ENCODE measurements around the gene CLTC. TPM values are rescaled to one million over a fixed set of nuclear protein-coding genes. Genes with fewer than 3 reads are reported as not detected.
A peak's percentile ranks its signal among the peaks of the same experiment; 100 is the strongest.
"Not testable (repeated sequence)": the region's sequence is repeated elsewhere in the genome, so short reads cannot be mapped to it uniquely, and the experiment has no call there.

The CLTC gene
- 236 TPM for total RNA-seq

DNA sequence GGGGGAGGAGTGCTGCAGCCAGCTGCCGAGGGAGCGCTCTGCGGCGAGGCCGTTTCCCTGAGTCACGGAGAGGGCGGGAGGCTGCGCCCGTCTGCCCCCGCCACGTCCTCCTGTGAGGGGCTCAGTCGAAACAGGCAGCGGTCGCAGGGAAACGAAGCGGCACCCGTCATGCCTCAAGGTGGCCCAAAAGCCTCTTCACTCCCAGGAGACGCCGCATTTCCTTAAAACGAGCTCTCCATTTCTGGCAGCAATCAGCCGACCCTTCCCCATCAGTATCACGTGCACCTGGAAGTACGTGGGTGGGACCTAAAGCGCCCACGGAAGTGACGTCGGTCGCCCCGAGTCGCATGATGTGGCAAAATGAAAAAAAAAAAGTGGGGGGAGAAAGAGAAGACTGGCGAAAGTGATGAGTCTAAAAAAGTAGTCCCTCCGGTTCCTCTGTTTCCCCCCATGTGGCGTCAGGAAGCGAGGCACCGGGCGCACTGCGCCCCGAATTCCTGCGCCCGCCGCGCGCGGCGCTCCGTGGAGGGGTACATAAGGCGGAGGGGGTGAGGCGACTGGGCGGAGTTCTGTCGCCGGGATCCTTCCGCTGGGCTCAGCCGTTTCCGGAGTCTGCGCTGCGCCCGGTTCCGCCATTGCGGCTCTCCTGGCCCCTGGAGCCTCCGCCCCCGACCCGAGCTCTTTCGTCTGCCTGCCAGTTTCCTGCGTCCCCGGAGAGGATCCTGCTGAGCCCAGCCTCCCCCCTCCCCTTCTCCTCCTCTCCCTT, at the start of gene CLTC:
Gene CLTC, plus strand, starts transcription at position 598 of the 766 bp plus-strand sequence. CDS start 237 bp downstream, outside the sequence.
- Histone ChIP-seq H3K4me3 (ENCODE audit: low read length in 3 of 3) (peak within 1 kb of the TSS; percentile 92 to 98 (median 96)), H3K27ac (ENCODE audit: low read depth, low read length) (peak within 1 kb of the TSS; percentile 100), H3K9me3 (ENCODE audit: control insufficient read depth in 3 of 3, low read length in 3 of 3) (no peaks in the 10 kb centered on the region), H3K4me1 (ENCODE audit: control insufficient read depth in 3 of 3, insufficient read depth in 3 of 3, low read length in 3 of 3) (peaks cover 17 to 24% (median 20%) of the 10 kb centered on the region in 3 donors), H3K9ac (ENCODE audit: low read depth in 1 of 3, low read length in 3 of 3) (peak within 1 kb of the TSS; percentile 99), H3K27me3 (ENCODE audit: control insufficient read depth in 3 of 3, insufficient read depth in 3 of 3, low read length in 3 of 3) (no peaks in the 10 kb centered on the region), H3K36me3 (ENCODE audit: control insufficient read depth in 3 of 3, insufficient read depth in 3 of 3, low read length in 3 of 3) (no peaks in the 10 kb centered on the region)

DNA sequence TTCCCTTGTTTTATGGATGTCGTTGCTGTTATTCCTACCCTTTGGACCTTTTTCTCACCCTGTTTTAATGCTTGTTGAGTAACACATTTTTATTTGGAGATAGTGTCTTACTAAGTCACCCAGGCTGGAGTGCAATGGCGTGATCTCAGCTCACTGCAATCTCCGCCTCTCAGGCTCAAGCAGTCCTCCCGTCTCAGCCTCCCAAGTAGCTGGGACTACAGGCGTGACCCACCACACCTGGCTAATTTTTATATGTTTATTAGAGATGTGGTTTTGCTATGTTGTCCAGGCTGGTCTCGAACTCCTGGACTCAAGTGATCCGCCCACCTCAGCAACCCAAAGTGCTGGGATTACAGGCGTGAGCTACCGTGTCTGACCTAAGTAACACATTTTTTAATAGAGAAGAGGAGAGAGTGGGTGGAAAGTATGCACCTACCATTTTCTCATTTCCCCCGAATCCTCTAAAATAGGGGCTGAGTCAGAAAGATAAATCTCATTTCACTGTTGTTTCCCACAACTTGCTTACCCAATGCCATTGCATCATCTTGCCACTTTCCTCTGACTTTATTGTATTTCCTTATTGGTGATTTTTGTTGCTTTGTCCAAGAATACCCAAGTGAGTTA, 47.3 kb upstream of the CLTC start:
- Histone ChIP-seq H3K9ac (ENCODE audit: low read depth in 1 of 3, low read length in 3 of 3) (no peak overlapping the region), H3K4me1 (ENCODE audit: control insufficient read depth in 3 of 3, insufficient read depth in 3 of 3, low read length in 3 of 3) (no peaks in the 10 kb centered on the region), H3K9me3 (ENCODE audit: control insufficient read depth in 3 of 3, low read length in 3 of 3) (no peaks in the 10 kb centered on the region), H3K27me3 (ENCODE audit: control insufficient read depth in 3 of 3, insufficient read depth in 3 of 3, low read length in 3 of 3) (no peaks in the 10 kb centered on the region), H3K27ac (ENCODE audit: low read depth, low read length) (no peak overlapping the region), H3K4me3 (ENCODE audit: low read length in 3 of 3) (no peak overlapping the region), H3K36me3 (ENCODE audit: control insufficient read depth in 3 of 3, insufficient read depth in 3 of 3, low read length in 3 of 3) (peaks cover 4 to 12% (median 8%) of the 10 kb centered on the region in 3 donors)

DNA sequence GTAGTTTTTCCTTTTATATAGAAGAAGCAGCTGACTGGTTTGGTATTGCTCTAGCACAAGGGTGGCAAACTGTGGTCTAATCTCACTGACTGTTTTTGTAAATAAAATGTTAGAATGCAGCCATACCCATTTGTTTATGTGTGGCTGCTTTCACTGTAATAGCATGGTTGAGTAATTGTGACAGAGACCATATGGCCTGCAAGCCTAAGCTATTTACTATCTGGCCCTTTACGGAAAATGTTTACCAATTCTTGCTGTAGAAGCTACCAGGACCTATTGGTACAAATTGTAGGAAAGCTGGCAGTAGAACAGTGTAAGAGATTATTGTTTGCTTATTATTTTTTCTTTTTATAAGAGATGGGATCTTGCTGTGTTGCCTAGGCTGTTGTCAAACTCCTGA, 35.5 kb upstream of the CLTC start:
- H3K9me3 ChIP-seq (ENCODE audit: control insufficient read depth in 3 of 3, low read length in 3 of 3); H3K4me1 ChIP-seq (ENCODE audit: control insufficient read depth in 3 of 3, insufficient read depth in 3 of 3, low read length in 3 of 3): not testable (repeated sequence)

DNA sequence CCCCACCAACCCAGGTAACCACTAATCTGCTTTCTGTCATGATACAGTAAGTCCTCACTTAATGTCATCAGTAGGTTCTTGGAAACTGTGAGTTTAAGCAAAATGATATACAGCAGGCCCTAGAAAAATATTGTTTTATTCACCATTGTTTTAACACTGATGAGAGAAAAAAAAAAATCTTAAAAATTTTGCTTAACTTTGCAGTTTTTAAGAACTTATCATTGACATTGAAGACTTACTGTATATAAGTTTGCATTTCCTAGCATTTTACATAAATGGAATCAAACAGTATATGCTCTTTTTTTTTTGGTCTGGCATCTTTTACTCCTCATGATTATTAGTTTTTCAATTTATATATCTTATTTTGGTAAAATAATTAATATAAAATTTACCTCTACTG, 19.5 kb upstream of the CLTC start:
- no peaks in the 10 kb centered on the region for H3K27me3 ChIP-seq (ENCODE audit: control insufficient read depth in 3 of 3, insufficient read depth in 3 of 3, low read length in 3 of 3)
- H3K36me3 ChIP-seq (ENCODE audit: control insufficient read depth in 3 of 3, insufficient read depth in 3 of 3, low read length in 3 of 3): peaks cover 4 to 26% (median 10%) of the 10 kb centered on the region in 3 donors
- H3K4me3 ChIP-seq (ENCODE audit: low read length in 3 of 3): no peak overlapping the region

More for the DNA sequence above, 35.5 kb upstream of the CLTC start:
- not testable (repeated sequence) for H3K4me3 ChIP-seq (ENCODE audit: low read length in 3 of 3); H3K36me3 ChIP-seq (ENCODE audit: control insufficient read depth in 3 of 3, insufficient read depth in 3 of 3, low read length in 3 of 3); H3K27me3 ChIP-seq (ENCODE audit: control insufficient read depth in 3 of 3, insufficient read depth in 3 of 3, low read length in 3 of 3); H3K9ac ChIP-seq (ENCODE audit: low read depth in 1 of 3, low read length in 3 of 3); H3K27ac ChIP-seq (ENCODE audit: low read depth, low read length)

GRCh38 chr17:59601130-59601529, 18.6 kb upstream of the CLTC start:
- Histone ChIP-seq H3K9me3 (ENCODE audit: control insufficient read depth in 3 of 3, low read length in 3 of 3) (no peaks in the 10 kb centered on the region), H3K4me1 (ENCODE audit: control insufficient read depth in 3 of 3, insufficient read depth in 3 of 3, low read length in 3 of 3) (no peaks in the 10 kb centered on the region), H3K27ac (ENCODE audit: low read depth, low read length) (no peak overlapping the region), H3K4me3 (ENCODE audit: low read length in 3 of 3) (no peak overlapping the region), H3K27me3 (ENCODE audit: control insufficient read depth in 3 of 3, insufficient read depth in 3 of 3, low read length in 3 of 3) (no peaks in the 10 kb centered on the region), H3K36me3 (ENCODE audit: control insufficient read depth in 3 of 3, insufficient read depth in 3 of 3, low read length in 3 of 3) (peaks cover 9 to 36% (median 16%) of the 10 kb centered on the region in 3 donors), H3K9ac (ENCODE audit: low read depth in 1 of 3, low read length in 3 of 3) (no peak overlapping the region)

More for the DNA sequence above, 19.5 kb upstream of the CLTC start:
- no peaks in the 10 kb centered on the region for H3K9me3 ChIP-seq (ENCODE audit: control insufficient read depth in 3 of 3, low read length in 3 of 3)
- no peak overlapping the region for H3K9ac ChIP-seq (ENCODE audit: low read depth in 1 of 3, low read length in 3 of 3)
- no peak overlapping the region for H3K27ac ChIP-seq (ENCODE audit: low read depth, low read length)
- no peaks in the 10 kb centered on the region for H3K4me1 ChIP-seq (ENCODE audit: control insufficient read depth in 3 of 3, insufficient read depth in 3 of 3, low read length in 3 of 3)

- Histone ChIP-seq H3K4me3 (ENCODE audit: low read length in 3 of 3) (no peak overlapping the region), H3K9ac (ENCODE audit: low read depth in 1 of 3, low read length in 3 of 3) (no peak overlapping the region), H3K27ac (ENCODE audit: low read depth, low read length) (no peak overlapping the region), H3K36me3 (ENCODE audit: control insufficient read depth in 3 of 3, insufficient read depth in 3 of 3, low read length in 3 of 3) (peaks cover 8 to 32% (median 19%) of the 10 kb centered on the region in 3 donors), H3K9me3 (ENCODE audit: control insufficient read depth in 3 of 3, low read length in 3 of 3) (no peaks in the 10 kb centered on the region), H3K4me1 (ENCODE audit: control insufficient read depth in 3 of 3, insufficient read depth in 3 of 3, low read length in 3 of 3) (no peaks in the 10 kb centered on the region), H3K27me3 (ENCODE audit: control insufficient read depth in 3 of 3, insufficient read depth in 3 of 3, low read length in 3 of 3) (no peaks in the 10 kb centered on the region)
Measured at GRCh38 chr17:59607061-59607460, 12.6 kb upstream of the CLTC start.

DNA sequence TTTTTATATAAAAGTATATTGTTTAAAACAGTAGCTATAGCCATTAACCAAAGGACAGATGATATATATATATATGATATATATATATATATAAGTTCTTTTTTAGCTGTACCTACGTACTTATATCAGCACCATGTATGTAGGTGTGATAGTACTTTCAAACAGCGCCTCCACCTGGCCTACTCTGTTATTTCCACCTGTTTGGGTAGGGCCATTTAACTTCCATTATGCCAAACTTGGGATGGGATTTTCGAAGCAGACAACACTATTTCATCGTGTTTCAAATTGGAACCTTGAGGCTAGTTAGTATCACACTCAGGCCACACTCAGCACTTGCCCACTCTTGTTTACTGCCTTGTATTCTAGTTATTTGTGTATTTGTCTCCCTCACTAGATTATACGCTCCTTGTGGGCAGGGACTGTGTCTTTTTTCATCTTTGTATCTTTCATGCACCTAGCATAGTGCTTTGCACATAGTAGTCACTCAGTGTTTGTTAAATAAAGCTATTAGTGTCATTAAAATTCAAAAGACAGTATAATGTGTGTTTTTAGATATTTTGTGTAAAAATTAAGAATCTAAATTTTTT, 11.8 kb upstream of the CLTC start:
- Histone ChIP-seq H3K36me3 (ENCODE audit: control insufficient read depth in 3 of 3, insufficient read depth in 3 of 3, low read length in 3 of 3) (peaks cover 8 to 24% (median 17%) of the 10 kb centered on the region in 3 donors), H3K9me3 (ENCODE audit: control insufficient read depth in 3 of 3, low read length in 3 of 3) (no peaks in the 10 kb centered on the region), H3K9ac (ENCODE audit: low read depth in 1 of 3, low read length in 3 of 3) (no peak overlapping the region), H3K27me3 (ENCODE audit: control insufficient read depth in 3 of 3, insufficient read depth in 3 of 3, low read length in 3 of 3) (no peaks in the 10 kb centered on the region), H3K4me1 (ENCODE audit: control insufficient read depth in 3 of 3, insufficient read depth in 3 of 3, low read length in 3 of 3) (no peaks in the 10 kb centered on the region), H3K4me3 (ENCODE audit: low read length in 3 of 3) (no peak overlapping the region), H3K27ac (ENCODE audit: low read depth, low read length) (no peak overlapping the region)

DNA sequence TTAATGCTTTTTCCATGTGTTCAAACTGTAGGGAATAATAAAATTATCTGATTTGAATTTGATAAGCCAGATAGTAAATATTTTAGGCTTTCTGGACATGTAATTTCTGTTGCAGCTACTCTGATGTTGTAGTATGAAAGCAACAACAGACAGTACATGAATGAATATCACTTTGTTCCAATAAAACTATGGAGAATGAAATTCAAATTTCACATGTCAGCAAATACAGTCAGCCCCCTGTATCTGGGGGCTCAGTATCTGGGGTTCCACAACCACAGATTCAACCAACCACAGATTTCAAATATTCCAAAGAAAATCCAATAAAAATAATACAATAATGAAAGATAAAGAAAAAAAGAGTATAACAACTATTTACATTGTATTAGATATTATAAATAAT, 8.2 kb upstream of the CLTC start:
- no peaks in the 10 kb centered on the region for H3K9me3 ChIP-seq (ENCODE audit: control insufficient read depth in 3 of 3, low read length in 3 of 3)
- no peaks in the 10 kb centered on the region for H3K4me1 ChIP-seq (ENCODE audit: control insufficient read depth in 3 of 3, insufficient read depth in 3 of 3, low read length in 3 of 3)
- H3K27ac ChIP-seq (ENCODE audit: low read depth, low read length): no peak overlapping the region
- no peaks in the 10 kb centered on the region for H3K27me3 ChIP-seq (ENCODE audit: control insufficient read depth in 3 of 3, insufficient read depth in 3 of 3, low read length in 3 of 3)
- no peak overlapping the region for H3K4me3 ChIP-seq (ENCODE audit: low read length in 3 of 3)
- no peak overlapping the region for H3K9ac ChIP-seq (ENCODE audit: low read depth in 1 of 3, low read length in 3 of 3)
- peaks cover 2 to 10% (median 8%) of the 10 kb centered on the region in 3 donors for H3K36me3 ChIP-seq (ENCODE audit: control insufficient read depth in 3 of 3, insufficient read depth in 3 of 3, low read length in 3 of 3)

DNA sequence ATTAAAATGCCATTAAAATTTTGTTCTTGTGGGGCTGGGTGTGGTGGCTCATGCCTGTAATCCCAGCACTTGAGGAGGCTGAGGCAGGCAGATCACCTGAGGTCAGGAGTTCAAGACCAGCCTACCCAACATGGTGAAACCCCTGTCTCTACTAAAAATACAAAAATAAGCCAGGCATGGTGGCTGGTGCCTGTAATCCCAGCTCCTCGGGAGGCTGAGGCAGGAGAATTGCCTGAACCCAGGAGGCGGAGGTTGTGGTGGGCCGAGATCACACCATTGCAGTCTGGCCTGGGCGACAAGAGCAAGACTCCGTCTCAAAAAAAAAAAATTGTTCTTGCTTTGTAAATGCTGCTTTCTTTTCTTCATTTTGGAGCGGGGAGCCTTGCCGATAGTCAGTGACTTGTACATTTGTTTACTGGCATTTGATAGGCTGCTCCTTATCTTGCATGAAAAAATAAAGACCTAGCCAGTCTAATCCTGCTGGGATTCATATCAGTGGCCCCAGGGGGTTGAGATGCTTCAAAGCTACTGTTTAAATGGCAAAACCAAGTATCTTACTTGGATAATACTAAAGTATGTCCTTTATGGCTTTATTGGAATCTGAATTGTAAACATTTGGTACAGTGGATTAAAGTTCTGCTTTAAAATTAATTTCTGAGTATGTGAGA, 3.3 kb upstream of the CLTC start:
- no peaks in the 10 kb centered on the region for H3K27me3 ChIP-seq (ENCODE audit: control insufficient read depth in 3 of 3, insufficient read depth in 3 of 3, low read length in 3 of 3)
- no peak overlapping the region for H3K27ac ChIP-seq (ENCODE audit: low read depth, low read length)
- H3K36me3 ChIP-seq (ENCODE audit: control insufficient read depth in 3 of 3, insufficient read depth in 3 of 3, low read length in 3 of 3): no peaks in the 10 kb centered on the region
- no peak overlapping the region for H3K9ac ChIP-seq (ENCODE audit: low read depth in 1 of 3, low read length in 3 of 3)
- H3K9me3 ChIP-seq (ENCODE audit: control insufficient read depth in 3 of 3, low read length in 3 of 3): no peaks in the 10 kb centered on the region
- H3K4me1 ChIP-seq (ENCODE audit: control insufficient read depth in 3 of 3, insufficient read depth in 3 of 3, low read length in 3 of 3): peaks cover 0 to 6% (median 2%) of the 10 kb centered on the region in 3 donors
- H3K4me3 ChIP-seq (ENCODE audit: low read length in 3 of 3): no peak overlapping the region
